ENCODE measurements around the gene TFEC.
"Not testable (repeated sequence)": the region's sequence is repeated elsewhere in the genome, so short reads cannot be mapped to it uniquely, and the experiment has no call there.

The TFEC gene

DNA sequence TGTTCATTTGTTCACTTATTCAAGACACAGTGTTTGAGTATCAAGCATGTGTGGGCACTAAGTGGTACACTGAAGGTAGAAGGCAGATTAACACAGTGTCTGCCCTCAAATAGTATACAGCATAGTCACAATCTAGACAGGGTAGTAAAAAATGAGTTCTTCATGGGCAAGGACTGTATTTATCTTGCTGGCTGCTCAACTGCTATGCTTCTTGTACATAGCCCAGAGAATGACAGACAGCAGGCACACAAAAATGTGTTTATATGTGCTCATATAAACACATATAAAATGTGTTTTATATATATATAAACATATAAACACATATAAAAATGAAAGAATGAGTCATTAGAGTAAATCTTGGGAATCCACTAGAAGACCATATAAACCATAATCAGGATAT, 43.1 kb downstream of the TFEC start:
- no peak for DNase-seq

DNA sequence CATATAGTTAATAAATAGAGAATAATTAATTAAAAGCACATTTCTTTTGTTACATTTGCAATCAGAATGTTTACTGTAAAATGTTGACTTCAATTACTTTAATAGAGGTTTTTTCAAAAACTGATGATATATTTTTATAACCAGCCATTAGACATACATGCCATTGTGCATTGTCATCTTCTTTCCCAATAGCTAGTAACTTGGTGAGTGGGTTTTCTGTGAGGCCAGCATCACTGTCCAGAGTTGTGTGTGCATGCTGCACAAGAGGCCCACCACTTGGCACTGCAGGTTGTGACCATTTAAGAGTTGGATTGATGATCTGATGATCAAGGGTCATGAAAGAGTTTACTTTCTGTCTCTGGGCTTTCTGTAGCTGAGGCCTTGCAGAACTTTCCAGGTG, 46.5 kb downstream of the TFEC start:
- peak in 1 of 2 donors; percentile 38 for DNase-seq

DNA sequence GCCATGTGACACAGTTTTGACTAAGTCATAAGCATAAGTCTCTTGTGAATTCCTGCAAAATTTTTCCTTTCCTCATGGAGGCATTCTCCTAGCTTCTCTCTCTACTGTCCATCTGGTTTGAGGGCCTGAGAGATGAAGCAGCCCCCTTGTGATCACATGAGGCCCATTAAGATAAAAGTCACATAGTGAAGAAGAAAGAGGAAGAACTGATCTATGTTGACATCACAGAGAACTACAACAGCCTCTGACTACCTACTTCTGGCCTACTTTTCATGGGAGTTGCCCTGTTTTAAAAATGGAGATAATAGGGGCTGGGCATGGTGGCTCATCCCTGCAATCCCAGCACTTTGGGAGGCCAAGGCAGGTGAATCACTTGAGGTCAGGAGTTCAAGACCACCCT, 50.4 kb downstream of the TFEC start:
- DNase-seq, result peak; percentile 47 to 61

DNA sequence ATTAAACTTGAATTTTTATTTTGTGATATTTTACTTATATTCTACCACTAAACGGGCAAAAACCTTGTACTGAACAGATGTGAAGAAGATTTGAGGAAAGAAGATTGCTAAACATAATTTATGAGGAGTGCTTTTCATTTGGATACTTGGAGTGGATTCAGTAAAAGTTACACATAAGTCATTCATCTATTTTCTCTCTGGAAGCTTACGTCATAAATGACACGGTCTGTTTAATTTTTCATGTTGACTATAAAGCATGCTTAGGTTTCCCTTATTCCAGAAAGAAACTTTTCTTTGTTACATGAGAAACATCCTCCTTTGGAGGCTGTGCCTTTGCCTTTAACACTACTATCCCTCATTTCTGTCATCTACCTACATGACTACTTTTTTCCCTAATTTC, 53.9 kb downstream of the TFEC start:
- DNase-seq, result no peak

DNA sequence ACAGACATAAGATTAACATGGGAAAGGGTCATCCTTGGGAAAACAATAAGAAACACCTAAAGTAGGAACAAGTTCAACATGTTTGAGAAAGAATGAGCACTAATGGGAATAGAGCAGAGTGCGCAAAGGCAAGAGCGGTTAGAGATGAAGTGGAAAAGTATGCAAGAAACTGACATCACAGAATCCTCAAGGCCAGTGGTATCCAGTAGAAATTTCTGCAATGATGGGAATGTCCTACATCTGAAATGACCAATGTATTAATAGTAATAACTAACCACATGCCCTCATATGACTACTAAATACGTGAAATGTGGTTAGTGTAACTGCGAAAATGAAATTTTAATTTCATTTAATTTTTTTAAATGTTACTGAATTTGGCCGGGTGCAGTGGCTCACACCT, 54.8 kb downstream of the TFEC start:
- DNase-seq, result no peak

GRCh38 chr7:115973406-115973805, 57.2 kb downstream of the TFEC start:
- no peak for DNase-seq

GRCh38 chr7:115971506-115971905, 59.1 kb downstream of the TFEC start:
- no peak for DNase-seq

- no peak for DNase-seq
Measured at GRCh38 chr7:115968596-115968995, 62.0 kb downstream of the TFEC start.

DNA sequence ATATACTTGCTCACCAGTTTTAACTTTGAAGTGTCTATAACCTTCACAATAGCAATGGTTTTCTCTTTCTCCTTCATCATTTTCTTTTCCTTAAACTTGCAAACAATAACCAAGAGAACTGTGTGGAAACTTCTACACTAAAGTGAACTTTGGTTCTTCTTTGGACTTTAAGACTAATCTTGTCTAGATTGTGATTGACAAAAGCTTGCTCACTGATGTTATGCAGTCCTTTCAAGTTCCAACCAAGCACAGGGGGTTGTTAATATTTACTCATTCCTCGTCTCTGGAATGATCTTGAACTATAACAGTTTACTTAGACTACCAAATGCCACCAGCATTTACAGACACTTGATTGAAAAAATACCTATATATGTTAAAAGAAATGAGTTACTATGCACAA, 62.4 kb downstream of the TFEC start:
- DNase-seq, result no peak

- peak; percentile 20 to 45 for DNase-seq
Measured at GRCh38 chr7:115965796-115966475, 64.6 kb downstream of the TFEC start.

GRCh38 chr7:115965236-115965635, 65.3 kb downstream of the TFEC start:
- no peak for DNase-seq

GRCh38 chr7:115964799-115965198, 65.8 kb downstream of the TFEC start:
- DNase-seq, result no peak

GRCh38 chr7:115962340-115962739, 68.2 kb downstream of the TFEC start:
- DNase-seq, result no peak

- DNase-seq, result no peak
Measured at GRCh38 chr7:115953592-115954255, 76.8 kb downstream of the TFEC start.

DNA sequence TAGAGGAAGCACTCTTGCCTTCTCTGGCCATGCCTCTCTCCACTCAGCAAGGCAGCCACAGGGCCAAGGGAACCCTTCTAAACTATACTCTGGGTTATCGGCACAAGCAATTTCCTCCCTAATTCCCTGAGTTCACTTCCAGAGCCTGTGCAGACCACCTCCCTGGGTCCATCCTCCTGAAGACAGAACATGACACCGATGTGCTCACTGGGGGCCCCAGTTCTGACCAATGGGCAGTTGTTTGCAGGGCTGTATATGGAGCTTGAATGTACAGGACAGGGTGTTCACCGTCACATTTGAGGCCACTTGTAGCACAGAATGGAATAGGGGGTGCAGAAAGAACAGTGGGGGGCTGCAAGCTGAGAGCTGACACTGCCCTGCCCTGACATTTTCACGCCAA, 77.7 kb downstream of the TFEC start:
- DNase-seq, result no peak

DNA sequence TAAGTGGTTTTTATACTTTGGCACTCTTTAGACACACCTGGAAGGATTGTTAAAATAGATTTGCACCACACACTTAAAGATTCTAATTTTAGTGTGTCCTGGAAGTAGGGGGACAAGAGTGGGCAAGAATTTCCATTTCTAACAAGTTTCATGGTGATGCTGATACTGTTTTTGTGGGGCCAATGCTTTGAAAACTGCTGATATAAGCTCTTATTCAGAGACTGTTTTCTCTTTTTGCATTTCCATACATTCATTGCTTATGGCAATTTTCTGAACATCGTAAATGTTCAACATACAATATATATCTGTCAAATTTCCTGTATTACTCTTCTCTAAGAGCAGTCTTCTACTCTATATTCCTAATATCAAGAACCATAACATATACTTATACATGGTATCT, 79.0 kb downstream of the TFEC start:
- no peak for DNase-seq

- DNase-seq, result peak in 1 of 2 donors; percentile 9
Measured at GRCh38 chr7:115941703-115942268, 88.8 kb downstream of the TFEC start.

GRCh38 chr7:115940460-115941060, 90.0 kb downstream of the TFEC start:
- peak; percentile 53 to 74 for DNase-seq

GRCh38 chr7:115937960-115938359, 92.6 kb downstream of the TFEC start:
- no peak for DNase-seq

- no peak for DNase-seq
Measured at GRCh38 chr7:115933471-115933870, 97.1 kb downstream of the TFEC start.

- DNase-seq, result no peak
Measured at GRCh38 chr7:115932880-115933279, 97.7 kb downstream of the TFEC start.

GRCh38 chr7:115930184-115930583, 100.4 kb downstream of the TFEC start:
- DNase-seq, result not testable (repeated sequence)

DNA sequence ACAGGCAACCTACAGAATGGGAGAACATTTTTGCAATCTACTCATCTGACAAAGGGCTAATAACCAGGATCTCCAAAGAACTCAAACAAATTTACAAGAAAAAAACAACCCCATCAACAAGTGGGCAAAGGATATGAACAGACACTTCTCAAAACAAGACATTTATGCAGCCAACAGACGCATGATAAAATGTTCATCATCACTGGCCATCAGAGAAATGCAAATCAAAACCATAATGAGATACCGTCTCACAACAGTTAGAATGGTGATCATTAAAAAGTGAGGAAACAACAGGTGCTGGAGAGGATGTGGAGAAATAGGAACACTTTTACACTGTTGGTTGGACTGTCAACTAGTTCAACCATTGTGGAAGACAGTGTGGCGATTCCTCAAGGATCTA, 100.8 kb downstream of the TFEC start:
- not testable (repeated sequence) for DNase-seq

- DNase-seq, result no peak
Measured at GRCh38 chr7:115924411-115924810, 106.2 kb downstream of the TFEC start.
